ENCODE data around the gene HEATR5A. TPM values are rescaled to one million over a fixed set of nuclear protein-coding genes. Genes with fewer than 3 reads are reported as not detected.

Gene HEATR5A
- total and polyA plus RNA-seq, 2 of the 13 experiments (the other 11 are each of a cell fraction or from before 2014, with no cell fraction given) = 36.4 to 105 TPM

DNA sequence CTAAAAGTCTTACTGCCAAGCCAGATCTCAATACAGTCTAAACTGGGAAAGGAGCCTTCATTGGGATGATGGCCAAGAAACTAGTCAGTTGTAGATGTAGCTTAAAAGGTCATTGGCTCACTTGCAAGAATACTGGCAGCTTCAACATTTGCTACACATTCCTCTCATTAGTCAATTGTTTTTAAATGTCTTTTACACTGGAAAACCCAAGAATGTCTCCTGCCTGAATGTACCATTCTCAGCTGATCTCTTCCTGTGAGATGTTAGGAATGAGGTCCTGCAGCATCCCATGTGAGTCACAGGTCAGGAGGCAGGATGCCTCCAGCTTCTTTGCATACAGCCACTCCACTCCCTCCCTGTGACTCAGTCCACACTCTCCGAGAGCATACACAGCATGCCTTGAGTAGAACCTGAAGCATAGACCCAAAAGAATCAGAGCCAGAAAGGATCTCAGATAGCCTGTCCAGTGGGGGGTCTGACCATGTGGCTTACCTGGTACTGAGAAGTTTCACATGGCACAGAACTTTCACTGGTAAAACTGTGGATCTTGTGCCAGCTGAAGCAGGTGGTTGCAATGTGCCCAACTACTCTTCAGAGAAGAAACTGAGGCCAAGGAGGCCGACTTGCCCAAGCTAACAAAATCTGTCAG, 156.7 kb downstream of the HEATR5A start (continued):
- TF ChIP-seq ETV5 (CRISPR knock-in tag; IDR thresholded peaks at IDR 0.05; ENCODE audit: borderline replicate concordance) = peak; percentile 58; the same call in 1 of the 2 replicates
- TF ChIP-seq HOXA3 (CRISPR knock-in tag; IDR thresholded peaks at IDR 0.05) = no peak
- TF ChIP-seq, protein P1, sequence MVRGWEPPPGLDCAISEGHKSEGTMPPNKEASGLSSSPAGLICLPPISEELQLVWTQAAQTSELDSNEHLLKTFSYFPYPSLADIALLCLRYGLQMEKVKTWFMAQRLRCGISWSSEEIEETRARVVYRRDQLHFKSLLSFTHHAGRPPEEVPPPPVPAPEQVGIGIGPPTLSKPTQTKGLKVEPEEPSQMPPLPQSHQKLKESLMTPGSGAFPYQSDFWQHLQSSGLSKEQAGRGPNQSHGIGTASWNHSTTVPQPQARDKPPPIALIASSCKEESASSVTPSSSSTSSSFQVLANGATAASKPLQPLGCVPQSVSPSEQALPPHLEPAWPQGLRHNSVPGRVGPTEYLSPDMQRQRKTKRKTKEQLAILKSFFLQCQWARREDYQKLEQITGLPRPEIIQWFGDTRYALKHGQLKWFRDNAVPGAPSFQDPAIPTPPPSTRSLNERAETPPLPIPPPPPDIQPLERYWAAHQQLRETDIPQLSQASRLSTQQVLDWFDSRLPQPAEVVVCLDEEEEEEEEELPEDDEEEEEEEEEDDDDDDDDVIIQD (CRISPR knock-in tag; IDR thresholded peaks at IDR 0.05; ENCODE audit: low read depth) = peak; percentile 76
- 0 out of 2 replicates have a peak, but pooled peaks have one; percentile 62 for TF ChIP-seq GLI4 (CRISPR knock-in tag; IDR thresholded peaks at IDR 0.05; ENCODE audit: borderline replicate concordance)
- TF ChIP-seq ZNF776 (CRISPR knock-in tag; IDR thresholded peaks at IDR 0.05) = no peak
- TF ChIP-seq SAP130 (CRISPR knock-in tag; IDR thresholded peaks at IDR 0.05; ENCODE audit: low read depth) = peak; percentile 59
- TF ChIP-seq CREM (IDR thresholded peaks at IDR 0.05) = 0 out of 2 replicates have a peak, but pooled peaks have one; percentile 10
- no peak for TF ChIP-seq CREM (CRISPR knock-in tag; IDR thresholded peaks at IDR 0.05)
- TF ChIP-seq ZNF83 (CRISPR knock-in tag; IDR thresholded peaks at IDR 0.05; ENCODE audit: borderline replicate concordance) = 0 out of 2 replicates have a peak, but pooled peaks have one; percentile 51
- TF ChIP-seq, protein P2, sequence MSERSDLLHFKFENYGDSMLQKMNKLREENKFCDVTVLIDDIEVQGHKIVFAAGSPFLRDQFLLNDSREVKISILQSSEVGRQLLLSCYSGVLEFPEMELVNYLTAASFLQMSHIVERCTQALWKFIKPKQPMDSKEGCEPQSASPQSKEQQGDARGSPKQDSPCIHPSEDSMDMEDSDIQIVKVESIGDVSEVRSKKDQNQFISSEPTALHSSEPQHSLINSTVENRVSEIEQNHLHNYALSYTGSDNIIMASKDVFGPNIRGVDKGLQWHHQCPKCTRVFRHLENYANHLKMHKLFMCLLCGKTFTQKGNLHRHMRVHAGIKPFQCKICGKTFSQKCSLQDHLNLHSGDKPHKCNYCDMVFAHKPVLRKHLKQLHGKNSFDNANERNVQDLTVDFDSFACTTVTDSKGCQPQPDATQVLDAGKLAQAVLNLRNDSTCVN (CRISPR knock-in tag; IDR thresholded peaks at IDR 0.05; ENCODE audit: borderline replicate concordance) = peak; percentile 28; the same call in 1 of the 2 replicates
- TF ChIP-seq ZBTB38 (CRISPR knock-in tag; IDR thresholded peaks at IDR 0.05) = peak; percentile 34; the same call in 1 of the 2 replicates
- 0 out of 2 replicates have a peak, but pooled peaks have one; percentile 40 for TF ChIP-seq SMAD1 (CRISPR knock-in tag; IDR thresholded peaks at IDR 0.05; ENCODE audit: borderline replicate concordance, low read depth)
- TF ChIP-seq ZNF274 (CRISPR knock-in tag; IDR thresholded peaks at IDR 0.05) = peak; percentile 88
- no peak for TF ChIP-seq TCF12 (IDR thresholded peaks at IDR 0.05)
- no peak for TF ChIP-seq TCF12 (CRISPR knock-in tag; IDR thresholded peaks at IDR 0.05)
- TF ChIP-seq SYNCRIP (IDR thresholded peaks at IDR 0.05; ENCODE audit: insufficient read depth, low read depth, low read length) = no peak
- TF ChIP-seq IRF2 (CRISPR knock-in tag; IDR thresholded peaks at IDR 0.05) = peak; percentile 23; the same call in 1 of the 2 replicates
- peak; percentile 77; the same call in 1 of the 2 replicates for TF ChIP-seq RCOR2 (CRISPR knock-in tag; IDR thresholded peaks at IDR 0.05)
- TF ChIP-seq, protein P3, sequence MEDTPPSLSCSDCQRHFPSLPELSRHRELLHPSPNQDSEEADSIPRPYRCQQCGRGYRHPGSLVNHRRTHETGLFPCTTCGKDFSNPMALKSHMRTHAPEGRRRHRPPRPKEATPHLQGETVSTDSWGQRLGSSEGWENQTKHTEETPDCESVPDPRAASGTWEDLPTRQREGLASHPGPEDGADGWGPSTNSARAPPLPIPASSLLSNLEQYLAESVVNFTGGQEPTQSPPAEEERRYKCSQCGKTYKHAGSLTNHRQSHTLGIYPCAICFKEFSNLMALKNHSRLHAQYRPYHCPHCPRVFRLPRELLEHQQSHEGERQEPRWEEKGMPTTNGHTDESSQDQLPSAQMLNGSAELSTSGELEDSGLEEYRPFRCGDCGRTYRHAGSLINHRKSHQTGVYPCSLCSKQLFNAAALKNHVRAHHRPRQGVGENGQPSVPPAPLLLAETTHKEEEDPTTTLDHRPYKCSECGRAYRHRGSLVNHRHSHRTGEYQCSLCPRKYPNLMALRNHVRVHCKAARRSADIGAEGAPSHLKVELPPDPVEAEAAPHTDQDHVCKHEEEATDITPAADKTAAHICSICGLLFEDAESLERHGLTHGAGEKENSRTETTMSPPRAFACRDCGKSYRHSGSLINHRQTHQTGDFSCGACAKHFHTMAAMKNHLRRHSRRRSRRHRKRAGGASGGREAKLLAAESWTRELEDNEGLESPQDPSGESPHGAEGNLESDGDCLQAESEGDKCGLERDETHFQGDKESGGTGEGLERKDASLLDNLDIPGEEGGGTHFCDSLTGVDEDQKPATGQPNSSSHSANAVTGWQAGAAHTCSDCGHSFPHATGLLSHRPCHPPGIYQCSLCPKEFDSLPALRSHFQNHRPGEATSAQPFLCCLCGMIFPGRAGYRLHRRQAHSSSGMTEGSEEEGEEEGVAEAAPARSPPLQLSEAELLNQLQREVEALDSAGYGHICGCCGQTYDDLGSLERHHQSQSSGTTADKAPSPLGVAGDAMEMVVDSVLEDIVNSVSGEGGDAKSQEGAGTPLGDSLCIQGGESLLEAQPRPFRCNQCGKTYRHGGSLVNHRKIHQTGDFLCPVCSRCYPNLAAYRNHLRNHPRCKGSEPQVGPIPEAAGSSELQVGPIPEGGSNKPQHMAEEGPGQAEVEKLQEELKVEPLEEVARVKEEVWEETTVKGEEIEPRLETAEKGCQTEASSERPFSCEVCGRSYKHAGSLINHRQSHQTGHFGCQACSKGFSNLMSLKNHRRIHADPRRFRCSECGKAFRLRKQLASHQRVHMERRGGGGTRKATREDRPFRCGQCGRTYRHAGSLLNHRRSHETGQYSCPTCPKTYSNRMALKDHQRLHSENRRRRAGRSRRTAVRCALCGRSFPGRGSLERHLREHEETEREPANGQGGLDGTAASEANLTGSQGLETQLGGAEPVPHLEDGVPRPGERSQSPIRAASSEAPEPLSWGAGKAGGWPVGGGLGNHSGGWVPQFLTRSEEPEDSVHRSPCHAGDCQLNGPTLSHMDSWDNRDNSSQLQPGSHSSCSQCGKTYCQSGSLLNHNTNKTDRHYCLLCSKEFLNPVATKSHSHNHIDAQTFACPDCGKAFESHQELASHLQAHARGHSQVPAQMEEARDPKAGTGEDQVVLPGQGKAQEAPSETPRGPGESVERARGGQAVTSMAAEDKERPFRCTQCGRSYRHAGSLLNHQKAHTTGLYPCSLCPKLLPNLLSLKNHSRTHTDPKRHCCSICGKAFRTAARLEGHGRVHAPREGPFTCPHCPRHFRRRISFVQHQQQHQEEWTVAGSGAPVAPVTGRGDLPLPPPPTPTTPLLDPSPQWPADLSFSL (CRISPR knock-in tag; IDR thresholded peaks at IDR 0.05) = no peak
- TF ChIP-seq RXRB (CRISPR knock-in tag; IDR thresholded peaks at IDR 0.05; ENCODE audit: borderline replicate concordance) = peak; percentile 72; the same call in 1 of the 2 replicates
- TF ChIP-seq ZNF777 (CRISPR knock-in tag; IDR thresholded peaks at IDR 0.05) = no peak
